ENCODE data around the gene THOC7. TPM values are rescaled to one million over a fixed set of nuclear protein-coding genes. Genes with fewer than 3 reads are reported as not detected.

Gene THOC7
- total RNA-seq, 1 donor from 2014 or later, result 61.6 TPM

DNA sequence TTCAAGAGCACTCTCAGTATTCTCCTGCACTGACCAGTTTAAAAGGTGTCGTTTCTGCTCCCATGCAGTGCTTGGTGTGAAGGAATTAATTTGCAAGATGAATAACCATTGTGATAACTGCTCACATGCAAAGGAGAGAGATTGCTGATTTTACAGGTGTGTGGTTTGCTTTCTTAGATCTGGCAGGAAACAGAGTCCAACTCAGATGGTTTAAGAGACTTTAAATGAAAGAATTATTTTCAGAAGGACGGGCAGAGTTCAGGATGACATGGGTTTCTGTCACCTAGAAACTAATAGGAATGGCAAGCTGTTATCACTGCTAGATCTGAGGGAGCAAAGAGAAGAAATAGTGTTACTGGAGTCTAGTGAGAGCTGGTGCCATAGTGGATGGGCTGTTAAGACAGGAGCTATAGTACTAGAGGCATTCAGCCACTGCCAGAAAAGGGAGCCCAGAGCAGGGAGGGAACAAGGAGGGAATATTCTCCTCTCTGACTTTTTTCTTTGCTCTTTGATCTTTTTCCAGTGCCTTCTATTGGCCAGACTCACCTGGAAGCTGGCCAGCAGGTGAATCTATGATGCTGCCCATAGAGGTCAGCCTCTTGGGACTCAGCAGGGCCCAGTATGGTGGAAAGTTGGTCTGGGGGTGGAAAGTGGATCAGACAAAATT is 14.9 kb upstream of the THOC7 start:
- no peaks in the 10 kb centered on the region for H3K36me3 Mint-ChIP-seq (ENCODE audit: low read depth, unreplicated experiment)
- H4K20me1 ChIP-seq (ENCODE audit: insufficient read depth, low read length), result peaks cover 87% of the 10 kb centered on the region
- H3K4me3 Mint-ChIP-seq (ENCODE audit: unreplicated experiment), result no peak overlapping the region
- no peaks in the 10 kb centered on the region for H3K27me3 Mint-ChIP-seq (ENCODE audit: low read depth, unreplicated experiment)
- H3K79me2 ChIP-seq (ENCODE audit: insufficient read depth, low read length), result peaks cover 74% of the 10 kb centered on the region
- H3K4me1 ChIP-seq (ENCODE audit: insufficient read depth, low read length), result peaks cover 12% of the 10 kb centered on the region
- H3K4me2 ChIP-seq (ENCODE audit: low read length), result peak overlapping the region; percentile 9
- no peak for TF ChIP-seq CTCF (IDR thresholded peaks at IDR 0.05; ENCODE audit: insufficient read depth, low read depth, low read length)
- TF ChIP-seq EZH2 (IDR thresholded peaks at IDR 0.05; ENCODE audit: insufficient read depth, low read length), result no peak
- H3K4me1 Mint-ChIP-seq (ENCODE audit: low read depth, unreplicated experiment), result peaks cover 18% of the 10 kb centered on the region
- H3K27me3 ChIP-seq (ENCODE audit: insufficient read depth, low read length), result no peaks in the 10 kb centered on the region
- no peak overlapping the region for H3K9ac ChIP-seq (ENCODE audit: low read length)
- FAIRE-seq (no peak), DNase-seq (ENCODE audit: low read depth) (no peak)
- no peaks in the 10 kb centered on the region for H3K9me3 ChIP-seq (ENCODE audit: insufficient read depth, low read depth, low read length)
- H2AFZ ChIP-seq (ENCODE audit: low read depth, low read length), result no peak overlapping the region
- H3K4me3 ChIP-seq (ENCODE audit: insufficient read depth, low read depth, low read length), result no peak overlapping the region
- H3K27ac Mint-ChIP-seq (ENCODE audit: unreplicated experiment), result no peak overlapping the region
- no peaks in the 10 kb centered on the region for H3K9me3 Mint-ChIP-seq (ENCODE audit: unreplicated experiment)
- H3K27ac ChIP-seq (ENCODE audit: low read depth, low read length), result no peak overlapping the region
- H3K36me3 ChIP-seq (ENCODE audit: insufficient read depth, low read length), result no peaks in the 10 kb centered on the region

- peaks cover 80% of the 10 kb centered on the region for H3K79me2 ChIP-seq (ENCODE audit: insufficient read depth, low read length)
- H4K20me1 ChIP-seq (ENCODE audit: insufficient read depth, low read length), result peaks cover 87% of the 10 kb centered on the region
- no peak overlapping the region for H3K27ac ChIP-seq (ENCODE audit: low read depth, low read length)
- H3K36me3 ChIP-seq (ENCODE audit: insufficient read depth, low read length), result no peaks in the 10 kb centered on the region
- DNase-seq (ENCODE audit: low read depth) (peak; percentile 40), FAIRE-seq (no peak)
- TF ChIP-seq EZH2 (IDR thresholded peaks at IDR 0.05; ENCODE audit: insufficient read depth, low read length) (no peak), CTCF (IDR thresholded peaks at IDR 0.05; ENCODE audit: insufficient read depth, low read depth, low read length) (no peak)
- Mint-ChIP-seq H3K9me3 (ENCODE audit: unreplicated experiment) (no peaks in the 10 kb centered on the region), H3K4me3 (ENCODE audit: unreplicated experiment) (no peak overlapping the region), H3K36me3 (ENCODE audit: low read depth, unreplicated experiment) (no peaks in the 10 kb centered on the region), H3K4me1 (ENCODE audit: low read depth, unreplicated experiment) (peaks cover 18% of the 10 kb centered on the region), H3K27me3 (ENCODE audit: low read depth, unreplicated experiment) (no peaks in the 10 kb centered on the region), H3K27ac (ENCODE audit: unreplicated experiment) (no peak overlapping the region)
- no peak overlapping the region for H2AFZ ChIP-seq (ENCODE audit: low read depth, low read length)
- no peak overlapping the region for H3K4me3 ChIP-seq (ENCODE audit: insufficient read depth, low read depth, low read length)
- H3K4me1 ChIP-seq (ENCODE audit: insufficient read depth, low read length), result peaks cover 12% of the 10 kb centered on the region
- no peaks in the 10 kb centered on the region for H3K27me3 ChIP-seq (ENCODE audit: insufficient read depth, low read length)
- H3K9ac ChIP-seq (ENCODE audit: low read length), result peak overlapping the region; percentile 8
- peak overlapping the region; percentile 9 for H3K4me2 ChIP-seq (ENCODE audit: low read length)
- H3K9me3 ChIP-seq (ENCODE audit: insufficient read depth, low read depth, low read length), result no peaks in the 10 kb centered on the region
These were observed 14.3 kb upstream of the THOC7 start for GRCh38 chr3:63877737-63878393.

DNA sequence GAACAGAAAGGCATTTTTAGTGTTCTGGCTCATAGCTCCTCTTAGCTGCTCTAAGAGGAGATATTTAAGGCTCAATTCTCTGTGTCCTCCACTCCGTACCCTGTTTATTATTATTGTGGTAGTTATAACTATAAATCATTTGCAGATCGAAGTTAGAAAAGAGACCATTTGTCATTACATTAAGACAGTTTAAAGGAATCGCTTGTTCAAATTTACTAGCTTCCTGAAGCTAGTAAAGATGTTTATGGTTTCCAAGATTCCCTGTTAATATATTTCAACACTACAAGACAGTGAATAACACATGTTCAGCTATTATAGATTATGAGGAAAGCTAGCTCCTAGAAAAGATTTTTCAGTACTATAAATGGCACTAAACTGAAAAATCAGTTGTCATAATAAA is 12.7 kb upstream of the THOC7 start:
- DNase-seq (ENCODE audit: low read depth) (no peak), FAIRE-seq (no peak)
- Mint-ChIP-seq H3K27me3 (ENCODE audit: low read depth, unreplicated experiment) (no peaks in the 10 kb centered on the region), H3K4me1 (ENCODE audit: low read depth, unreplicated experiment) (peaks cover 26% of the 10 kb centered on the region), H3K27ac (ENCODE audit: unreplicated experiment) (no peak overlapping the region), H3K4me3 (ENCODE audit: unreplicated experiment) (no peak overlapping the region), H3K36me3 (ENCODE audit: low read depth, unreplicated experiment) (no peaks in the 10 kb centered on the region), H3K9me3 (ENCODE audit: unreplicated experiment) (no peaks in the 10 kb centered on the region)
- H3K4me3 ChIP-seq (ENCODE audit: insufficient read depth, low read depth, low read length), result no peak overlapping the region
- no peak overlapping the region for H3K27ac ChIP-seq (ENCODE audit: low read depth, low read length)
- TF ChIP-seq CTCF (IDR thresholded peaks at IDR 0.05; ENCODE audit: insufficient read depth, low read depth, low read length), result no peak
- TF ChIP-seq EZH2 (IDR thresholded peaks at IDR 0.05; ENCODE audit: insufficient read depth, low read length), result no peak
- H3K27me3 ChIP-seq (ENCODE audit: insufficient read depth, low read length), result no peaks in the 10 kb centered on the region
- H3K79me2 ChIP-seq (ENCODE audit: insufficient read depth, low read length), result peaks cover 69% of the 10 kb centered on the region
- no peaks in the 10 kb centered on the region for H3K9me3 ChIP-seq (ENCODE audit: insufficient read depth, low read depth, low read length)
- H3K36me3 ChIP-seq (ENCODE audit: insufficient read depth, low read length), result no peaks in the 10 kb centered on the region
- H3K9ac ChIP-seq (ENCODE audit: low read length), result no peak overlapping the region
- peaks cover 20% of the 10 kb centered on the region for H3K4me1 ChIP-seq (ENCODE audit: insufficient read depth, low read length)
- H4K20me1 ChIP-seq (ENCODE audit: insufficient read depth, low read length), result peaks cover 80% of the 10 kb centered on the region
- H2AFZ ChIP-seq (ENCODE audit: low read depth, low read length), result no peak overlapping the region
- H3K4me2 ChIP-seq (ENCODE audit: low read length), result no peak overlapping the region

All from astrocyte (in vitro differentiated cells and primary cell).